Aorta (tissue), 5 donors: ENCODE measurements around the gene MBLAC2. TPM values are rescaled to one million over a fixed set of nuclear protein-coding genes. Genes with fewer than 3 reads are reported as not detected.

Experiments used
- ATAC-seq: fragments of 200-7000 bp; cut with Tn5 transposase; one replicate; pipeline ENCODE4 v1.9.1; 2022; ENCODE audit warnings: moderate library complexity; ENCODE audit not compliant: low FRiP score
- DNase-seq, 2 donors: peaks; one replicate each; pipeline ENCODE4 v3.0.0-alpha.2; 2020
- H3K27ac ChIP-seq, 2 donors: one replicate each; pipeline ENCODE4 v1.5.1; 2013; ENCODE audit warnings: low read length in 2 of 2, mild to moderate bottlenecking in 2 of 2, moderate library complexity in 2 of 2, control low read depth in 1 of 2, inconsistent platforms in 1 of 2, low read depth in 1 of 2
- H3K27me3 ChIP-seq, 2 donors: one replicate each; pipeline ENCODE4 v1.6.1; 2013; ENCODE audit warnings: control low read depth in 1 of 2, low read length in 1 of 2, mild to moderate bottlenecking in 1 of 2, moderate library complexity in 1 of 2; ENCODE audit not compliant: insufficient read depth in 2 of 2, control insufficient read depth in 1 of 2
- H3K36me3 ChIP-seq, 2 donors: one replicate each; pipeline ENCODE4 v1.6.1; 2013; ENCODE audit warnings: control low read depth in 1 of 2, low read length in 1 of 2, mild to moderate bottlenecking in 1 of 2; ENCODE audit not compliant: insufficient read depth in 2 of 2, control insufficient read depth in 1 of 2
- H3K4me1 ChIP-seq, 2 donors: one replicate each; pipeline ENCODE4 v1.6.1; 2013; ENCODE audit warnings: low read length in 2 of 2, control low read depth in 1 of 2, mild to moderate bottlenecking in 1 of 2, moderate library complexity in 1 of 2; ENCODE audit not compliant: insufficient read depth in 2 of 2, control insufficient read depth in 1 of 2
- H3K4me3 ChIP-seq, 2 donors: one replicate each; pipeline ENCODE4 v1.5.1; 2013; ENCODE audit warnings: low read length in 2 of 2, control low read depth in 1 of 2, mild to moderate bottlenecking in 1 of 2
- H3K9me3 ChIP-seq: one replicate; pipeline ENCODE4 v1.6.1; 2013; ENCODE audit warnings: mild to moderate bottlenecking, low read length; ENCODE audit not compliant: control insufficient read depth
- WGBS, 2 donors: extraction: QIAGEN DNeasy Blood & Tissue Kit; methylation state at CpG; one replicate each; pipeline ENCODE4 v1.1.7; 2013; 5-methylcytosine and 5-hydroxymethylcytosine counted together
- intact Hi-C, 2 donors: fragments of 100-400 bp; cut with DNase I; formaldehyde crosslinking; loops; one replicate each; pipeline versions ENCODE4 v1.14.2 to v1.15.0; 2022
- polyA plus RNA-seq, 2 donors: library from polyadenylated mRNA; stranded (reverse); fragments of 200-250 nt; gene quantifications; one replicate each; pipeline ENCODE4 v1.2.3, GENCODE V29; 2013
- total RNA-seq, 2 donors: library from RNA; stranded (reverse); fragmentation: NEBNext Ultra II Directional; extraction: Animal tissue kit (Norgen Biotek cat#: 25700); gene quantifications; one replicate each; pipeline ENCODE4 v1.2.1, GENCODE V29; 2021
- donor health status: healthy with polysubstance abuse.
- donor health status: Bipolar disorder and iron deficiency.
- donor health status: DM: no; HTN: no; CAD: no.
- donor health status: DM: no; HTN: no; CAD: no.
- donor health status: DM: yes; HTN: yes; CAD: no.

Gene MBLAC2
- total and polyA plus RNA-seq, 4 donors = 1.1 to 5.8 (median 3.1) TPM

- Histone ChIP-seq H3K9me3 (no peaks in the 10 kb centered on the region), H3K27ac (no peak overlapping the region), H3K4me1 (no peaks in the 10 kb centered on the region), H3K4me3 (no peak overlapping the region), H3K36me3 (no peaks in the 10 kb centered on the region), H3K27me3 (no peaks in the 10 kb centered on the region)
- no peak for ATAC-seq
- intact Hi-C loops = loop anchor here in 1 of 2 donors (5.0 kb wide), 2 partner anchors 95 to 345 kb away; no protein-coding TSS in a partner anchor
- no peak for DNase-seq
Measured at GRCh38 chr5:90437663-90438062, 36.9 kb downstream of the MBLAC2 start.

DNA sequence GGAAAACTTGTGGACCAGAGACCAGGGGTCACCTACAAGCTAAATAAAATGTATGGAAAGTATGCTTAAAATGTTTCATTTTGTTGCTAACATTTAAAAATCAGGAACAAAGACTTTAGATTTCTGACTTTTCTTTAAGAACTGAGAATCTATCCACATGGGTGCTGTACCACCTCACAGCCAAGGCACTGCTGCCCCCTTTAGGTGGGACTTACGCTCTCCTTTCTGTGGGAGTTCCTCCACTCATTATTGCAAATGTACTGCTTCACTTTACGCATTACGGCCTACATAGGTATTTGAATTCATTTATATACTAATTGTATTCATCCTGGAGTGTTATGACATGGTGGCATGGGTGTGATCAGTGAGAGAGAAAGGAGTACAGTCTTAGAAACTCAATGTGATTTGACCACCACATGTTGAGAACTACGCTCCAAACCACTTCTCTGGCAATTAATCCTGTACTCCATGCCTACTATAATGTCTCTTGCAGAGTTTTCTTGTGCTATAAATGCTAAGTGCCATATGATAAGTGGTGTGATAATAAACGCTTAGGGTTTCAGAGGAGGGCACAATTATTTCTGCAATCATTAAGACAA is 40.4 kb downstream of the MBLAC2 start:
- Histone ChIP-seq H3K4me1 (no peaks in the 10 kb centered on the region), H3K4me3 (no peak overlapping the region), H3K36me3 (no peaks in the 10 kb centered on the region), H3K27me3 (no peaks in the 10 kb centered on the region), H3K9me3 (no peaks in the 10 kb centered on the region), H3K27ac (no peak overlapping the region)
- intact Hi-C loops = no loop called here
- no peak for DNase-seq
- ATAC-seq = no peak
- 44 to 45% methylated on average over 5 of the region's 5 CpGs for WGBS, 2 donors

GRCh38 chr5:90424245-90424644 is 50.3 kb downstream of the MBLAC2 start:
- no peaks in the 10 kb centered on the region for H3K36me3 ChIP-seq
- H3K27ac ChIP-seq = no peak overlapping the region
- no peaks in the 10 kb centered on the region for H3K9me3 ChIP-seq
- H3K4me1 ChIP-seq = no peaks in the 10 kb centered on the region
- ATAC-seq = no peak
- no peak for DNase-seq
- H3K27me3 ChIP-seq = no peaks in the 10 kb centered on the region
- H3K4me3 ChIP-seq = no peak overlapping the region
- intact Hi-C loops = no loop called here
- 100% methylated on average over 1 of the region's 1 CpG for WGBS, 2 donors

GRCh38 chr5:90421136-90421535 is 53.4 kb downstream of the MBLAC2 start:
- ATAC-seq = no peak
- 51 to 57% methylated on average over 4 of the region's 4 CpGs for WGBS, 2 donors
- H3K4me3 ChIP-seq = no peak overlapping the region
- no peaks in the 10 kb centered on the region for H3K36me3 ChIP-seq
- no peaks in the 10 kb centered on the region for H3K4me1 ChIP-seq
- intact Hi-C loops = no loop called here
- no peak for DNase-seq
- H3K27me3 ChIP-seq = no peaks in the 10 kb centered on the region
- no peaks in the 10 kb centered on the region for H3K9me3 ChIP-seq
- no peak overlapping the region for H3K27ac ChIP-seq

DNA sequence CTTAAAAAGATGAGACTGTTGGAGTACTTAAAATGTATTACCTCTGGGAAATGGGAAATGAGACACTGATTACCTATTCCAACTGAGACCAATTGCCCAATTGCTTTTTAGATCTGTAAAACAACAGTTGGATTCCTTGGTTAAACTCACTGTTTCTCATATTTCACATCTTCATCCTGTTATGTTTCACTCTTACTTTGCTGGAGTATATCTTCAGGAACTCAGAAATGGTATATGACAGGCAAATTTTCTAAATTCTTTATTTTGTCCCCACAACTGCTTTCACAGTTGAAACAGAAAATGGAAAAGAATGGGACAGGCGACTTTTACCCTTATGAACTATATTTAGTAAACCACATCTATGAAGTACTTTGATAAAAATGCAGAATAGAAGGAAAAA is 56.4 kb downstream of the MBLAC2 start:
- H3K27me3 ChIP-seq = peaks cover 0 to 1% of the 10 kb centered on the region in 2 donors
- no peak overlapping the region for H3K4me3 ChIP-seq
- H3K9me3 ChIP-seq = no peaks in the 10 kb centered on the region
- no peaks in the 10 kb centered on the region for H3K4me1 ChIP-seq
- no peaks in the 10 kb centered on the region for H3K36me3 ChIP-seq
- DNase-seq = no peak
- ATAC-seq = no peak
- WGBS, 2 donors = 15 to 25% methylated on average over 1 of the region's 1 CpG
- intact Hi-C loops = no loop called here
- no peak overlapping the region for H3K27ac ChIP-seq

DNA sequence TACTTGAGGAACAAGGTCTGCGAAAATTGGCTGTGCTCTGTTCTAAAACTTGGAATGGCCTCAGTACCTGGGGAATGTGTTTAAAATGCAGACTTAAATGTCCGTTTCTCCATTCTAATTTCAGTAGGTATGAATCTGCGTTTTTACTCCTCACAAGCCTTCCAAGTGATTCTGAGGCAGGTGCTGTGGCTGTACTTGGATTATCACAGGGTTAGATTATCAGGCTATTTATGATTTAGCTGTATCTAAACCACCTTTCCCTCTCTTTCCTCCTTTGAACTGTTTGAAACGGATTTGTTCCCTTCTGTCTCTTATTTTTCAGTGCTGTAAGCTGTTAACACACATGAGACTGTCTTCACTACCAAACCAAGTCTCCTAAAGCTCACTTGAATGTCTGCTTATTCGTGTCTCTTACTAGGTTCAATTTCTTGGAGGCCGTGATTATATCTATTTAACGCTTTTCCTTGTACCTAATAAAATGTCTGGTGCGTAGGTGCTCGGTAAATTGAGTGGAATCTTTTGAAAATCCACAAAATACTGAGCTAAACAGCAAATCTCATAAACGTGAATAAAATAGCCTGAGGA is 64.3 kb downstream of the MBLAC2 start:
- peak overlapping the region; percentile 79 to 98 for H3K27ac ChIP-seq
- H3K36me3 ChIP-seq = no peaks in the 10 kb centered on the region
- intact Hi-C loops = no loop called here
- ATAC-seq = no peak
- H3K9me3 ChIP-seq = no peaks in the 10 kb centered on the region
- no peaks in the 10 kb centered on the region for H3K27me3 ChIP-seq
- peak overlapping the region; percentile 32 to 61 for H3K4me3 ChIP-seq
- WGBS, 2 donors = 1 to 2% methylated on average over 10 of the region's 10 CpGs
- DNase-seq = no peak
- H3K4me1 ChIP-seq = no peaks in the 10 kb centered on the region

GRCh38 chr5:90409318-90410177 is 65.0 kb downstream of the MBLAC2 start, which contains the start of gene CETN3:
Gene CETN3, minus strand, starts transcription at chr5:90409756. Its CDS starts 95 bp downstream, at chr5:90409661.
- Histone ChIP-seq H3K27me3 (no peaks in the 10 kb centered on the region), H3K27ac (peak within 1 kb of the TSS; percentile 95 to 99), H3K9me3 (no peaks in the 10 kb centered on the region), H3K36me3 (peaks cover 0 to 2% of the 10 kb centered on the region in 2 donors), H3K4me1 (no peaks in the 10 kb centered on the region), H3K4me3 (peak within 1 kb of the TSS; percentile 83 to 95)
- intact Hi-C loops = no loop called here
- ATAC-seq (peak; percentile 99), DNase-seq (peak; percentile 95 to 97)
- 0 to 1% methylated on average over 51 of the region's 51 CpGs for WGBS, 2 donors

DNA sequence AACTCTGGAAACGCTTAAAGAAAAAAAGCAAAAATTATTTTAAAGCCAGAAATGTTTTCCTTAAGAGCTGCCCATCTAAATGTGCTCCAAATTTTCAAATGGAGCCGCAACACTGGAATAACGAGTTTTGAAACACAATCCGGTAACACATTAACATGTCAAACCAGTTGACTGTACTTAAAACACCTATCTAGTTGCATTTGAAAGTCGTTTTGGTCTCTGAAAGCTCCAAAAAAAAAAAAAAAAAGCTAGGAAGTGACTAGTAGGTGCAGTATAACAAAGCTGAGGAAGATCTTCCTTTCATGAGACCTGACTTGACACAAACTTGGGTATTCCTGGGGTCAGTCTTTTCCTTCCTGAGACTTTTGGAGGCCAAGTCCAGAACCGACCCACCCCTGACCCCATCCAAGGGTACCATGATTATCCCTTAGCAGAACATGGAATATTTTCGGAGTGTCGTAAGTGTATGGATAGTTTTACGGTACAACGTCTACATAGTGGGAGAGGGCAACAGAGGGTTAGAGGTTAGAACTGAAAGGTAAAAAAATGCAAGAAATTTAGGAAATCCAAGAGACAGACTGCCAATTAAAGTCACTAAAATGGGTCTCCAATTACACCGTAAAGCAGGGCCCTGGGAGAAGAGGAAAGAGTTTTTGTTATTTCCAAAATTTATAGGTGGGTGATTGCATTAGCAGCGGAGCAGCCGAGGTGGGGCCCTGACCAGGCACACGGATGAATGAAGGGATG is 65.8 kb downstream of the MBLAC2 start:
- WGBS, 2 donors = 6 to 9% methylated on average over 14 of the region's 14 CpGs
- Histone ChIP-seq H3K27ac (peak overlapping the region; percentile 29 to 95), H3K4me1 (no peaks in the 10 kb centered on the region), H3K9me3 (no peaks in the 10 kb centered on the region), H3K4me3 (peak overlapping the region; percentile 83 to 95), H3K36me3 (peaks cover 0 to 2% of the 10 kb centered on the region in 2 donors), H3K27me3 (no peaks in the 10 kb centered on the region)
- ATAC-seq (no peak), DNase-seq (no peak)
- intact Hi-C loops = no loop called here
